Pulmonary artery endothelial cell (primary cell): Measurements from ENCODE around the gene MAB21L4. TPM values are rescaled to one million over a fixed set of nuclear protein-coding genes. Genes with fewer than 3 reads are reported as not detected.

Experiments
- DNase-seq: peaks from one replicate; pipeline ENCODE4 v3.0.0-alpha.2; 2011; ENCODE audit warnings: low read depth, low spot score
- total RNA-seq: library from RNA; depleted of rRNA; stranded (reverse); fragments of >200 nt; gene quantifications from 2 replicates; pipeline ENCODE4 v1.2.3, GENCODE V29; 2014

Gene MAB21L4
- total RNA-seq, 1 donor from 2014 or later = not detected

GRCh38 chr2:240925568-240926515 lies 29.9 kb upstream of the MAB21L4 start:
- no peak for DNase-seq

- DNase-seq = no peak
Measured at GRCh38 chr2:240925191-240925567, 29.2 kb upstream of the MAB21L4 start.

- DNase-seq = no peak
Measured at GRCh38 chr2:240922982-240923537, 27.1 kb upstream of the MAB21L4 start.

- no peak for DNase-seq
Measured at GRCh38 chr2:240922245-240922981, 26.5 kb upstream of the MAB21L4 start.

GRCh38 chr2:240921995-240922244 lies 26.0 kb upstream of the MAB21L4 start:
- DNase-seq = no peak

- no peak for DNase-seq
Measured at GRCh38 chr2:240921311-240921994, 25.5 kb upstream of the MAB21L4 start.

GRCh38 chr2:240920783-240921231 lies 24.9 kb upstream of the MAB21L4 start:
- no peak for DNase-seq

GRCh38 chr2:240919786-240920782 lies 24.1 kb upstream of the MAB21L4 start:
- DNase-seq = no peak

GRCh38 chr2:240919161-240919781 lies 23.3 kb upstream of the MAB21L4 start:
- no peak for DNase-seq

- no peak for DNase-seq
Measured at GRCh38 chr2:240918258-240919091, 22.5 kb upstream of the MAB21L4 start.

GRCh38 chr2:240917684-240918257 lies 21.8 kb upstream of the MAB21L4 start:
- DNase-seq = no peak

- no peak for DNase-seq
Measured at GRCh38 chr2:240917009-240917683, 21.2 kb upstream of the MAB21L4 start.

- no peak for DNase-seq
Measured at GRCh38 chr2:240916571-240917008, 20.6 kb upstream of the MAB21L4 start.

GRCh38 chr2:240915526-240916341 lies 19.8 kb upstream of the MAB21L4 start:
- no peak for DNase-seq

GRCh38 chr2:240914645-240915525 lies 18.9 kb upstream of the MAB21L4 start:
- DNase-seq = no peak
